OCI-LY7 (cell line): Measurements from ENCODE around the gene USH1C. TPM values are rescaled to one million over a fixed set of nuclear protein-coding genes. Genes with fewer than 3 reads are reported as not detected.
A peak's percentile ranks its signal among the peaks of the same experiment; 100 is the strongest.

Experiments
- BruUV-seq: library from RNA; stranded (reverse); fragments of 400-500 nt; replicated peaks from 2 replicates; lab custom pipeline; 2021; lab: Mats Ljungman, UMichigan
- CTCF ChIA-PET: fragments of 300-600 bp; sonication (Branson Sonifier 250); formaldehyde crosslinking; loops from one replicate; lab custom pipeline; 2022; ENCODE audit warnings: antibody characterized with exemption; ENCODE audit not compliant: unreplicated experiment; lab: Charles Lee
- POLR2A ChIA-PET: fragments of 300-600 bp; sonication (Branson Sonifier 250); formaldehyde crosslinking; loops from one replicate; lab custom pipeline; 2022; ENCODE audit warnings: antibody characterized with exemption; lab: Charles Lee
- DNase-seq: peaks from one replicate; pipeline ENCODE4 v3.0.0-alpha.2; 2015; ENCODE audit warnings: low spot score
- H2AFZ ChIP-seq: fragments of 200-600 bp; sonication (generic), shearing (Covaris generic); 2 replicates; pipeline ENCODE4 v1.6.1; 2014; ENCODE audit warnings: mild to moderate bottlenecking, antibody characterized with exemption, low read length, moderate library complexity
- H3K27ac ChIP-seq: fragments of 200-600 bp; sonication (generic); 2 replicates; pipeline ENCODE4 v1.5.1; 2014; ENCODE audit warnings: mixed run types, low read depth, mild to moderate bottlenecking, moderate library complexity, low read length, inconsistent platforms; ENCODE audit not compliant: poor library complexity, severe bottlenecking
- H3K36me3 ChIP-seq: fragments of 200-600 bp; sonication (generic); 2 replicates; pipeline ENCODE4 v1.6.1; 2014; ENCODE audit warnings: mild to moderate bottlenecking, antibody characterized with exemption, low read length, moderate library complexity, mixed read lengths; ENCODE audit not compliant: insufficient read depth
- H3K4me1 ChIP-seq: fragments of 200-600 bp; sonication (generic); 2 replicates; pipeline ENCODE4 v1.5.1; 2014; ENCODE audit warnings: mild to moderate bottlenecking, low read length; ENCODE audit not compliant: insufficient read depth, poor library complexity, severe bottlenecking
- H3K4me2 ChIP-seq: fragments of 200-600 bp; sonication (generic); 2 replicates; pipeline ENCODE4 v1.6.1; 2014; ENCODE audit warnings: mild to moderate bottlenecking, low read length
- H3K4me3 ChIP-seq: fragments of 200-600 bp; sonication (generic); 2 replicates; pipeline ENCODE4 v1.5.1; 2014; ENCODE audit warnings: mild to moderate bottlenecking, low read depth, low read length; ENCODE audit not compliant: poor library complexity, severe bottlenecking
- H3K79me2 ChIP-seq: fragments of 200-600 bp; sonication (generic); 2 replicates; pipeline ENCODE4 v1.6.1; 2016; ENCODE audit warnings: low read depth, mild to moderate bottlenecking, low read length, moderate library complexity, mixed read lengths; ENCODE audit not compliant: insufficient read depth
- H3K9me2 ChIP-seq: fragments of 200-600 bp; sonication (generic); 2 replicates; pipeline ENCODE4 v1.6.1; 2016; ENCODE audit warnings: mild to moderate bottlenecking, low read length, mixed read lengths; ENCODE audit not compliant: insufficient read depth
- H3K9me3 ChIP-seq: fragments of 200-600 bp; sonication (generic); 2 replicates; pipeline ENCODE4 v1.6.1; 2014; ENCODE audit warnings: mild to moderate bottlenecking, mixed run types, low read length, mixed read lengths
- H4K20me1 ChIP-seq: fragments of 200-600 bp; sonication (generic); 2 replicates; pipeline ENCODE4 v1.6.1; 2014; ENCODE audit warnings: mild to moderate bottlenecking, antibody characterized with exemption, low read length, moderate library complexity, mixed read lengths; ENCODE audit not compliant: insufficient read depth
- CTCF ChIP-seq: fragments of 200-600 bp; sonication (generic); conservative IDR thresholded peaks from 2 replicates; pipeline ENCODE4 v1.5.1; 2014; ENCODE audit warnings: mild to moderate bottlenecking, antibody characterized with exemption, low read length, moderate library complexity, mixed read lengths
- EZH2phosphoT487 ChIP-seq: fragments of 200-600 bp; sonication (generic); IDR thresholded peaks from 2 replicates; pipeline ENCODE4 v1.6.1; 2018; ENCODE audit warnings: low read depth, borderline replicate concordance, mild to moderate bottlenecking, mixed run types, antibody characterized with exemption, low read length, moderate library complexity, mixed read lengths
- intact Hi-C: fragments of 100-400 bp; cut with micrococcal nuclease; formaldehyde crosslinking; loops from one replicate; pipeline ENCODE4 v1.10.0; 2022; ENCODE audit not compliant: unreplicated experiment
- total RNA-seq, 2 experiments: library from RNA; depleted of rRNA in 1 of 2; stranded (reverse); fragments of >200 nt in 1 of 2; shearing (Covaris generic) in 1 of 2; gene quantifications; 2 replicates each; pipeline ENCODE4 v1.2.3, GENCODE V29; 2014 to 2022

The USH1C gene
- total RNA-seq, 2 experiments from 2014 or later: not detected

- no peak for TF ChIP-seq EZH2phosphoT487
- TF ChIP-seq CTCF: no peak
These were observed 28.7 kb upstream of the USH1C start for GRCh38 chr11:17572791-17573460.

GRCh38 chr11:17572359-17572690 is 28.1 kb upstream of the USH1C start:
- Histone ChIP-seq H3K4me3 (no peak overlapping the region), H3K4me1 (peaks cover 4% of the 10 kb centered on the region), H2AFZ (no peak overlapping the region), H4K20me1 (no peaks in the 10 kb centered on the region), H3K27ac (no peak overlapping the region), H3K79me2 (no peaks in the 10 kb centered on the region), H3K4me2 (no peak overlapping the region), H3K9me3 (no peaks in the 10 kb centered on the region), H3K9me2 (no peaks in the 10 kb centered on the region), H3K36me3 (no peaks in the 10 kb centered on the region)
- no peak for TF ChIP-seq CTCF
- no peak for TF ChIP-seq EZH2phosphoT487
- intact Hi-C loops: no loop called here
- DNase-seq: peak; percentile 6
- ChIA-PET POLR2A (no interaction called here), CTCF (interaction anchor here (0.6 kb wide), 1 partner anchor 25 kb away, joined by 4 read pairs; the partner anchor contains the start of gene OTOG)
- BruUV-seq: no TSS peak

More at GRCh38 chr11:17572791-17573460, 28.7 kb upstream of the USH1C start:
- H3K4me1 ChIP-seq: peaks cover 4% of the 10 kb centered on the region
- no peaks in the 10 kb centered on the region for H3K9me2 ChIP-seq
- DNase-seq: no peak
- ChIA-PET POLR2A (no interaction called here), CTCF (interaction anchor here (0.6 kb wide), 1 partner anchor 26 kb away, joined by 4 read pairs; the partner anchor contains the start of gene OTOG)
- no peak overlapping the region for H2AFZ ChIP-seq
- H3K36me3 ChIP-seq: no peaks in the 10 kb centered on the region
- no peak overlapping the region for H3K27ac ChIP-seq
- no peaks in the 10 kb centered on the region for H3K79me2 ChIP-seq
- H3K4me3 ChIP-seq: no peak overlapping the region
- no peaks in the 10 kb centered on the region for H3K9me3 ChIP-seq
- no TSS peak for BruUV-seq
- H4K20me1 ChIP-seq: no peaks in the 10 kb centered on the region
- intact Hi-C loops: no loop called here
- H3K4me2 ChIP-seq: no peak overlapping the region
